Keratinocyte (primary cell): ENCODE measurements around the gene MAP4K2.

Experiments
- CTCF ChIP-seq, 3 experiments: IDR thresholded peaks in 1 of 3; conservative IDR thresholded peaks in 1 of 3; optimal IDR thresholded peaks in 1 of 3; 2 replicates in 2 of 3; 3 replicates in 1 of 3; pipeline versions ENCODE3 to v1.5.1; 2011; ENCODE audit warnings: low read length in 3 of 3, mild to moderate bottlenecking in 3 of 3, moderate library complexity in 2 of 3, control low read depth in 1 of 3, inconsistent platforms in 1 of 3; ENCODE audit not compliant: insufficient read depth in 2 of 3; ENCODE audit errors: extremely low read depth in 1 of 3
- EZH2 ChIP-seq: IDR thresholded peaks from one replicate; pipeline ENCODE4 v1.6.1; 2012; ENCODE audit warnings: inconsistent platforms, mild to moderate bottlenecking, low read length, moderate library complexity

GRCh38 chr11:64760759-64761420, 42.1 kb downstream of the MAP4K2 start:
- no peak for TF ChIP-seq CTCF (optimal IDR thresholded peaks at IDR 0.05 in 1 of 3, IDR thresholded peaks at IDR 0.05 in 1 of 3, conservative IDR thresholded peaks at IDR 0.05 in 1 of 3; ENCODE audit: extremely low read depth in 1 of 3, insufficient read depth in 2 of 3, low read length in 3 of 3)
- no peak for TF ChIP-seq EZH2
